Measurements from ENCODE around the gene SPRED3.

GRCh38 chr19:38437295-38437694 lies 48.8 kb downstream of the SPRED3 start:
- TF ChIP-seq POLR2A (IDR thresholded peaks at IDR 0.05; ENCODE audit: control extremely low read depth in 1 of 2, low read depth in 2 of 2, low read length in 2 of 2) (no peak), GABPA (IDR thresholded peaks at IDR 0.05; ENCODE audit: borderline replicate concordance, insufficient read depth, low read length) (no peak), ATF3 (IDR thresholded peaks at IDR 0.05; ENCODE audit: insufficient read depth, low read depth, low read length) (no peak), HDAC2 (IDR thresholded peaks at IDR 0.05; ENCODE audit: borderline replicate concordance in 1 of 2, low read depth in 2 of 2, low read length in 2 of 2) (no peak), CTCF (IDR thresholded peaks at IDR 0.05; ENCODE audit: control extremely low read depth in 1 of 3, insufficient read depth in 1 of 3, low read depth in 1 of 3, low read length in 3 of 3) (no peak), TAF1 (IDR thresholded peaks at IDR 0.05; ENCODE audit: low read depth, low read length) (no peak), EZH2 (IDR thresholded peaks at IDR 0.05; ENCODE audit: low read depth, low read length, severe bottlenecking) (no peak), POLR2AphosphoS5 (IDR thresholded peaks at IDR 0.05; ENCODE audit: low read depth, low read length) (no peak), EP300 (IDR thresholded peaks at IDR 0.05; ENCODE audit: borderline replicate concordance in 1 of 2, low read depth in 2 of 2, low read length in 2 of 2) (no peak), NRF1 (IDR thresholded peaks at IDR 0.05; ENCODE audit: low read depth, low read length) (no peak)
